ENCODE results near the gene ANAPC2. TPM values are rescaled to one million over a fixed set of nuclear protein-coding genes. Genes with fewer than 3 reads are reported as not detected.

Gene ANAPC2
- polyA plus RNA-seq, 6 donors from 2014 or later, result 6.1 to 9.3 (median 7.5) TPM

- Mint-ChIP-seq H3K4me3 (peak overlapping the region in 5 of 8 donors; percentile 35 to 74 (median 53)), H3K27ac (peak overlapping the region in 2 of 6 donors; percentile 16 to 83), H3K27me3 (peaks cover 0 to 54% (median 43%) of the 10 kb centered on the region in 3 donors), H3K4me1 (peaks cover 6 to 18% (median 7%) of the 10 kb centered on the region in 3 donors), H3K9me3 (peaks cover 0 to 1% (median 0%) of the 10 kb centered on the region in 7 donors), H3K36me3 (no peaks in the 10 kb centered on the region)
- ATAC-seq (ENCODE audit: low read depth in 2 of 2), result peak; percentile 44 to 46
- no peak for DNase-seq
Observed at GRCh38 chr9:137168904-137169856, 19.2 kb downstream of the ANAPC2 start.

GRCh38 chr9:137168573-137168903, 19.8 kb downstream of the ANAPC2 start:
- peak; percentile 34 to 51 for ATAC-seq (ENCODE audit: low read depth in 2 of 2)
- no peak for DNase-seq
- Mint-ChIP-seq H3K4me3 (peak overlapping the region in 6 of 8 donors; percentile 28 to 74 (median 61)), H3K36me3 (no peaks in the 10 kb centered on the region), H3K9me3 (peaks cover 0 to 1% (median 0%) of the 10 kb centered on the region in 7 donors), H3K27ac (peak overlapping the region in 1 of 6 donors; percentile 16), H3K27me3 (peaks cover 0 to 58% (median 46%) of the 10 kb centered on the region in 3 donors), H3K4me1 (peaks cover 6 to 18% (median 7%) of the 10 kb centered on the region in 3 donors)

- ATAC-seq (ENCODE audit: low read depth in 2 of 2) (peak; percentile 12 to 18), DNase-seq (no peak)
- Mint-ChIP-seq H3K4me1 (peaks cover 6 to 14% (median 7%) of the 10 kb centered on the region in 3 donors), H3K4me3 (peak overlapping the region in 3 of 8 donors; percentile 43 to 63 (median 49)), H3K27me3 (peaks cover 0 to 61% (median 52%) of the 10 kb centered on the region in 3 donors), H3K9me3 (peaks cover 0 to 1% (median 0%) of the 10 kb centered on the region in 7 donors), H3K27ac (no peak overlapping the region), H3K36me3 (no peaks in the 10 kb centered on the region)
Observed at GRCh38 chr9:137167747-137168572, 20.4 kb downstream of the ANAPC2 start.

GRCh38 chr9:137167277-137167746, 21.0 kb downstream of the ANAPC2 start:
- Mint-ChIP-seq H3K9me3 (peaks cover 0 to 1% (median 0%) of the 10 kb centered on the region in 7 donors), H3K4me1 (peaks cover 8 to 14% (median 11%) of the 10 kb centered on the region in 3 donors), H3K36me3 (no peaks in the 10 kb centered on the region), H3K27ac (no peak overlapping the region), H3K4me3 (peak overlapping the region in 1 of 8 donors; percentile 23), H3K27me3 (peaks cover 0 to 67% (median 58%) of the 10 kb centered on the region in 3 donors)
- ATAC-seq (ENCODE audit: low read depth in 2 of 2), result no peak
- no peak for DNase-seq

GRCh38 chr9:137166380-137167229, 21.8 kb downstream of the ANAPC2 start:
- Mint-ChIP-seq H3K27me3 (peaks cover 0 to 65% (median 58%) of the 10 kb centered on the region in 3 donors), H3K9me3 (peaks cover 0 to 1% (median 0%) of the 10 kb centered on the region in 7 donors), H3K4me3 (peak overlapping the region in 4 of 8 donors; percentile 9 to 61 (median 49)), H3K4me1 (peaks cover 8 to 14% (median 11%) of the 10 kb centered on the region in 3 donors), H3K27ac (peak overlapping the region in 1 of 6 donors; percentile 86), H3K36me3 (no peaks in the 10 kb centered on the region)
- ATAC-seq (ENCODE audit: low read depth in 2 of 2), result no peak
- DNase-seq, result no peak

GRCh38 chr9:137165250-137165836, 23.0 kb downstream of the ANAPC2 start:
- Mint-ChIP-seq H3K36me3 (no peaks in the 10 kb centered on the region), H3K4me1 (peaks cover 8 to 15% (median 10%) of the 10 kb centered on the region in 3 donors), H3K9me3 (peaks cover 0 to 1% (median 0%) of the 10 kb centered on the region in 7 donors), H3K27ac (no peak overlapping the region), H3K27me3 (peaks cover 0 to 59% (median 55%) of the 10 kb centered on the region in 3 donors), H3K4me3 (no peak overlapping the region)
- no peak for ATAC-seq (ENCODE audit: low read depth in 2 of 2)
- no peak for DNase-seq

- Mint-ChIP-seq H3K4me1 (peaks cover 9 to 15% (median 10%) of the 10 kb centered on the region in 3 donors), H3K4me3 (no peak overlapping the region)
Observed at GRCh38 chr9:137164370-137165249, 23.8 kb downstream of the ANAPC2 start.

GRCh38 chr9:137163805-137164204, 24.6 kb downstream of the ANAPC2 start:
- ATAC-seq (ENCODE audit: low read depth in 2 of 2) (no peak), DNase-seq (no peak)
- Mint-ChIP-seq H3K27ac (peak overlapping the region in 1 of 6 donors; percentile 79), H3K9me3 (peaks cover 0 to 1% (median 0%) of the 10 kb centered on the region in 7 donors), H3K27me3 (peaks cover 12 to 66% (median 59%) of the 10 kb centered on the region in 3 donors), H3K4me3 (peak overlapping the region in 2 of 8 donors; percentile 20 to 82), H3K36me3 (no peaks in the 10 kb centered on the region), H3K4me1 (peaks cover 13 to 19% (median 15%) of the 10 kb centered on the region in 3 donors)

More at GRCh38 chr9:137164370-137165249, 23.8 kb downstream of the ANAPC2 start:
- ATAC-seq (ENCODE audit: low read depth in 2 of 2) (no peak), DNase-seq (no peak)
- Mint-ChIP-seq H3K27ac (peak overlapping the region in 2 of 6 donors; percentile 77 to 83), H3K9me3 (peaks cover 0 to 1% (median 0%) of the 10 kb centered on the region in 7 donors), H3K36me3 (no peaks in the 10 kb centered on the region), H3K27me3 (peaks cover 4 to 62% (median 56%) of the 10 kb centered on the region in 3 donors)

- H3K36me3 Mint-ChIP-seq, result no peaks in the 10 kb centered on the region
- peak overlapping the region in 1 of 6 donors; percentile 79 for H3K27ac Mint-ChIP-seq
- peaks cover 0 to 1% (median 0%) of the 10 kb centered on the region in 7 donors for H3K9me3 Mint-ChIP-seq
- ATAC-seq (ENCODE audit: low read depth in 2 of 2) (no peak), DNase-seq (no peak)
- peak overlapping the region in 3 of 8 donors; percentile 20 to 82 (median 54) for H3K4me3 Mint-ChIP-seq
- peaks cover 12 to 15% (median 13%) of the 10 kb centered on the region in 3 donors for H3K4me1 Mint-ChIP-seq
- H3K27me3 Mint-ChIP-seq, result peaks cover 13 to 67% (median 61%) of the 10 kb centered on the region in 3 donors
Observed at GRCh38 chr9:137163365-137163715, 25.0 kb downstream of the ANAPC2 start.

GRCh38 chr9:137162505-137163364, 25.6 kb downstream of the ANAPC2 start:
- Mint-ChIP-seq H3K9me3 (peaks cover 0 to 1% (median 0%) of the 10 kb centered on the region in 7 donors), H3K4me3 (peak overlapping the region in 2 of 8 donors; percentile 48 to 57), H3K36me3 (no peaks in the 10 kb centered on the region), H3K4me1 (peaks cover 15 to 19% (median 18%) of the 10 kb centered on the region in 3 donors), H3K27me3 (peaks cover 19 to 73% (median 67%) of the 10 kb centered on the region in 3 donors), H3K27ac (no peak overlapping the region)
- ATAC-seq (ENCODE audit: low read depth in 2 of 2) (peak; percentile 40 to 60), DNase-seq (no peak)
